HG03571 (cell line): ENCODE results near the gene TTC23L.

Experiments
- ATAC-seq: cut with Tn5 transposase; IDR thresholded peaks from one replicate; pipeline ENCODE4 v1.9.1; 2021; ENCODE audit not compliant: unreplicated experiment

TTC23L gene

GRCh38 chr5:34832568-34832967 is 6.4 kb upstream of the TTC23L start:
- no peak for ATAC-seq

- ATAC-seq: no peak
Measured at GRCh38 chr5:34833090-34833489, 5.9 kb upstream of the TTC23L start.

GRCh38 chr5:34833976-34834793 is 4.8 kb upstream of the TTC23L start:
- ATAC-seq: no peak

GRCh38 chr5:34834794-34835089 is 4.2 kb upstream of the TTC23L start:
- ATAC-seq: no peak

GRCh38 chr5:34835664-34836063 is 3.3 kb upstream of the TTC23L start:
- no peak for ATAC-seq

GRCh38 chr5:34841816-34842215 is 2.9 kb downstream of the TTC23L start:
- no peak for ATAC-seq

- no peak for ATAC-seq
Measured at GRCh38 chr5:34842554-34842953, 3.6 kb downstream of the TTC23L start.

- no peak for ATAC-seq
Measured at GRCh38 chr5:34843497-34843896, 4.5 kb downstream of the TTC23L start.

GRCh38 chr5:34844106-34844505 is 5.1 kb downstream of the TTC23L start:
- no peak for ATAC-seq

GRCh38 chr5:34844999-34845398 is 6.0 kb downstream of the TTC23L start:
- no peak for ATAC-seq

- ATAC-seq: no peak
Measured at GRCh38 chr5:34847056-34847455, 8.1 kb downstream of the TTC23L start.

GRCh38 chr5:34847552-34847951 is 8.6 kb downstream of the TTC23L start:
- no peak for ATAC-seq

GRCh38 chr5:34848230-34848629 is 9.3 kb downstream of the TTC23L start:
- ATAC-seq: no peak

GRCh38 chr5:34849253-34849652 is 10.3 kb downstream of the TTC23L start:
- ATAC-seq: no peak

- ATAC-seq: peak; percentile 96
Measured at GRCh38 chr5:34854459-34855174, 15.7 kb downstream of the TTC23L start.

- ATAC-seq: no peak
Measured at GRCh38 chr5:34857161-34857560, 18.2 kb downstream of the TTC23L start.

- no peak for ATAC-seq
Measured at GRCh38 chr5:34857894-34858293, 18.9 kb downstream of the TTC23L start.

GRCh38 chr5:34858790-34859189 is 19.8 kb downstream of the TTC23L start:
- ATAC-seq: no peak

GRCh38 chr5:34859253-34859652 is 20.3 kb downstream of the TTC23L start:
- ATAC-seq: no peak

GRCh38 chr5:34863946-34864345 is 25.0 kb downstream of the TTC23L start:
- no peak for ATAC-seq

- no peak for ATAC-seq
Measured at GRCh38 chr5:34865091-34865490, 26.1 kb downstream of the TTC23L start.

- no peak for ATAC-seq
Measured at GRCh38 chr5:34866989-34867471, 28.1 kb downstream of the TTC23L start.
